ENCODE results near the gene REEP2. TPM values are rescaled to one million over a fixed set of nuclear protein-coding genes. Genes with fewer than 3 reads are reported as not detected.
"Not testable (repeated sequence)": the region's sequence is repeated elsewhere in the genome, so short reads cannot be mapped to it uniquely, and the experiment has no call there.

Gene REEP2
- total and polyA plus RNA-seq, 2 experiments from 2014 or later, result 5.0 to 8.6 TPM

GRCh38 chr5:138402640-138403039 is 36.2 kb upstream of the REEP2 start:
- no peaks in the 10 kb centered on the region for H3K9me2 ChIP-seq (ENCODE audit: insufficient read depth)
- no peaks in the 10 kb centered on the region for H3F3A ChIP-seq (ENCODE audit: insufficient read depth)
- peaks cover 16% of the 10 kb centered on the region; the same call in 1 of the 2 replicates for H3K36me3 ChIP-seq (ENCODE audit: low read depth)
- H3K4me1 ChIP-seq (ENCODE audit: insufficient read depth), result no peaks in the 10 kb centered on the region
- no peak overlapping the region for H3K4me2 ChIP-seq (ENCODE audit: unreplicated experiment)
- in situ Hi-C loops (cut with MboI), result no loop called here
- H2AFZ ChIP-seq, result no peak overlapping the region
- no peaks in the 10 kb centered on the region for H3K9me3 ChIP-seq (ENCODE audit: low read depth)
- H4K20me1 ChIP-seq (ENCODE audit: insufficient read depth), result no peaks in the 10 kb centered on the region
- no peaks in the 10 kb centered on the region for H3K27me3 ChIP-seq (replicated peaks; ENCODE audit: insufficient read depth)
- H3K79me2 ChIP-seq (ENCODE audit: insufficient read depth), result no peaks in the 10 kb centered on the region
- no peak for DNase-seq
- H3K27ac ChIP-seq, result no peak overlapping the region
- no peak overlapping the region for H3K9ac ChIP-seq
- no peak for TF ChIP-seq EZH2phosphoT487 (IDR thresholded peaks at IDR 0.05; ENCODE audit: insufficient read depth, low read depth)
- H3K4me3 ChIP-seq, result no peak overlapping the region

DNA sequence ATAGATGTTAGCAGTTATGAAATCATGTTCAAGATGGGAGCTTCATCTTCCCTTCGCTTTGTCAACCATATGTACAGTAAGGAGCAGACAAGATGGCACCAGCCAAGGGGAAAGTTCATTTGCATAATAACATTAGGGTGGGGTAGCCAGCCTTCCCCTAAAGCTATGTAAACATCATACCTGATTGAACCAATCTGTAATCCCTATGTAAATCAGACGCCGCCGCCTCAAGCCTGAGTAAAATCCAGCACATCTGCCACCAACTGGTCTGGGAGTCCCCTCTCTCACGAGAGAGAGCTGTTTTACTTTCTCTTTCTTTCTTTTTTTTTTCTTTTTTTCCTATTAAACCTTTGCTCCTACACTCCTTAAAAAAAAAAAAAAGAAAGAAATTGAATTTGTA is 30.8 kb upstream of the REEP2 start:
- H3K4me3 ChIP-seq, result no peak overlapping the region
- in situ Hi-C loops (cut with MboI), result no loop called here

DNA sequence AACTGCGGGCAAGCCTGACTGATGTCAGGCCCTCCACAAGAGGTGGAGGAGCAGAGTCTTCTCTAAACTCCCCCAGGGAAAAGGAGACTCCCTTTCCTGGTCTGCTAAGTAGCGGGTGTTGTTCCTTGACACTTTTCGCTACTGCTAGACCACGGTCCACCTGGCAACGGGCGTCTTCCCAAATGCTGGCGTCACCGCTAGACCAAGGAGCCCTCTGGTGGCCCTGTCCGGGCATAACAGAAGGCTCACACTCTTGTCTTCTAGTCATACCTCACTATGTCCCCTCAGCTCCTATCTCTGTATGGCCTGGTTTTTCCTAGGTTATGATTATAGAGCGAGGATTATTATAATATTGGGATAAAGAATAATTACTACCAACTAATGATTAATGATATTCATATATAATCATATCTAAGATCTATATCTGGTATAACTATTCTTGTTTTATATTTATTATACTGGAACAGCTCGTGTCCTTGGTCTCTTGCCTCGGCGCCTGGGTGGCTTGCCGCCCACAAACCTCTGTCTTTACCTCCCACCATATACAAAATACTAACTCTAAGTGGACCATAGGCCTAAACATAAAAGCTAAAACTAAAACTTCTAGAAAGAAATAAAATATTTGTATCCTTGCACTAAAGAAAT is 27.7 kb upstream of the REEP2 start:
- H3F3A ChIP-seq (ENCODE audit: insufficient read depth); H4K20me1 ChIP-seq (ENCODE audit: insufficient read depth); H3K9ac ChIP-seq; H3K4me2 ChIP-seq (ENCODE audit: unreplicated experiment); H3K27ac ChIP-seq; H3K9me2 ChIP-seq (ENCODE audit: insufficient read depth); H3K4me1 ChIP-seq (ENCODE audit: insufficient read depth); H3K9me3 ChIP-seq (ENCODE audit: low read depth); H3K4me3 ChIP-seq; H3K79me2 ChIP-seq (ENCODE audit: insufficient read depth); H3K27me3 ChIP-seq (replicated peaks; ENCODE audit: insufficient read depth); H2AFZ ChIP-seq; in situ Hi-C loops (cut with MboI): not testable (repeated sequence)
- peak; percentile 48 for DNase-seq
- peaks cover 25% of the 10 kb centered on the region; the same call in 1 of the 2 replicates for H3K36me3 ChIP-seq (ENCODE audit: low read depth)
- WGBS, 2 experiments (ENCODE audit: low coverage in 1 of 2, low lambda C conversion rate in 2 of 2, missing lambda C conversion rate in 2 of 2), result 59 to 66% methylated on average over 14 of the region's 14 CpGs

More for the DNA sequence above, 30.8 kb upstream of the REEP2 start:
- H3K9me3 ChIP-seq (ENCODE audit: low read depth), result no peaks in the 10 kb centered on the region
- no peaks in the 10 kb centered on the region for H4K20me1 ChIP-seq (ENCODE audit: insufficient read depth)
- peaks cover 15% of the 10 kb centered on the region; the same call in 1 of the 2 replicates for H3K36me3 ChIP-seq (ENCODE audit: low read depth)
- no peak for TF ChIP-seq EZH2 (IDR thresholded peaks at IDR 0.05; ENCODE audit: insufficient read depth, poor library complexity, severe bottlenecking)
- TF ChIP-seq EZH2phosphoT487 (IDR thresholded peaks at IDR 0.05; ENCODE audit: insufficient read depth, low read depth), result no peak
- no peaks in the 10 kb centered on the region for H3K9me2 ChIP-seq (ENCODE audit: insufficient read depth)
- DNase-seq, result peak; percentile 6
- H3K4me1 ChIP-seq (ENCODE audit: insufficient read depth), result no peaks in the 10 kb centered on the region
- no peaks in the 10 kb centered on the region for H3F3A ChIP-seq (ENCODE audit: insufficient read depth)
- H3K79me2 ChIP-seq (ENCODE audit: insufficient read depth), result no peaks in the 10 kb centered on the region
- no peak overlapping the region for H3K9ac ChIP-seq
- no peak overlapping the region for H3K27ac ChIP-seq
- H3K27me3 ChIP-seq (replicated peaks; ENCODE audit: insufficient read depth), result no peaks in the 10 kb centered on the region
- H3K4me2 ChIP-seq (ENCODE audit: unreplicated experiment), result no peak overlapping the region
- 69 to 75% methylated on average over 5 of the region's 5 CpGs for WGBS, 2 experiments (ENCODE audit: low coverage in 1 of 2, low lambda C conversion rate in 2 of 2, missing lambda C conversion rate in 2 of 2)
- no peak overlapping the region for H2AFZ ChIP-seq

DNA sequence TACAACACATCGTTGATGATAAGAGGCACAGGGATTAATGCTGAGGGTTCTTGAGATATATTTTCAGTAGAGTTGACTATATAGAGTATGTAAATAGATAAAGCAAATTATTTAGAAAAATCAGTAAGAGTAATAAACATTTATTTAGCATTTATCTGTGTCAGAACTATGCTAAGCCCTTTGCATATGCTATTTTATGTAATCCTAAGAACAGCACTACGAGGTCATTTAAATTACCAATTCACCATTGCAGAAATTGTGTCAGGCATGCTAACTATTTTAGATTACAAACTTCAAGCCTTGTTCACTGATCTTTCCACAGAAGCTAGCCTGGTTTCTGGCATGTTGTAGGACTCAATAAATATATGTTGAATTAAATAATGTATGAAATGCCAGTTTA is 20.4 kb upstream of the REEP2 start:
- Histone ChIP-seq H4K20me1 (ENCODE audit: insufficient read depth) (no peaks in the 10 kb centered on the region), H2AFZ (no peak overlapping the region), H3K9ac (no peak overlapping the region), H3K9me2 (ENCODE audit: insufficient read depth) (no peaks in the 10 kb centered on the region), H3K79me2 (ENCODE audit: insufficient read depth) (no peaks in the 10 kb centered on the region), H3F3A (ENCODE audit: insufficient read depth) (no peaks in the 10 kb centered on the region), H3K4me3 (no peak overlapping the region), H3K36me3 (ENCODE audit: low read depth) (peaks cover 65% of the 10 kb centered on the region), H3K4me2 (ENCODE audit: unreplicated experiment) (no peak overlapping the region), H3K27me3 (replicated peaks; ENCODE audit: insufficient read depth) (no peaks in the 10 kb centered on the region), H3K4me1 (ENCODE audit: insufficient read depth) (no peaks in the 10 kb centered on the region), H3K27ac (no peak overlapping the region), H3K9me3 (ENCODE audit: low read depth) (no peaks in the 10 kb centered on the region)
- 94% methylated on average over 2 of the region's 2 CpGs for WGBS, 2 experiments (ENCODE audit: low coverage in 1 of 2, low lambda C conversion rate in 2 of 2, missing lambda C conversion rate in 2 of 2)
- TF ChIP-seq EZH2 (IDR thresholded peaks at IDR 0.05; ENCODE audit: insufficient read depth, poor library complexity, severe bottlenecking) (no peak), EZH2phosphoT487 (IDR thresholded peaks at IDR 0.05; ENCODE audit: insufficient read depth, low read depth) (no peak)
- DNase-seq, result no peak
- in situ Hi-C loops (cut with MboI), result no loop called here

- DNase-seq, result no peak
- H3K27me3 ChIP-seq (replicated peaks; ENCODE audit: insufficient read depth), result no peaks in the 10 kb centered on the region
- no peak for TF ChIP-seq EZH2 (IDR thresholded peaks at IDR 0.05; ENCODE audit: insufficient read depth, poor library complexity, severe bottlenecking)
- no peak for TF ChIP-seq EZH2phosphoT487 (IDR thresholded peaks at IDR 0.05; ENCODE audit: insufficient read depth, low read depth)
- no peaks in the 10 kb centered on the region for H3K9me2 ChIP-seq (ENCODE audit: insufficient read depth)
- H4K20me1 ChIP-seq (ENCODE audit: insufficient read depth), result no peaks in the 10 kb centered on the region
- H3K9me3 ChIP-seq (ENCODE audit: low read depth), result no peaks in the 10 kb centered on the region
- no peak overlapping the region for H3K9ac ChIP-seq
- 89 to 94% methylated on average over 1 of the region's 1 CpG for WGBS, 2 experiments (ENCODE audit: low coverage in 1 of 2, low lambda C conversion rate in 2 of 2, missing lambda C conversion rate in 2 of 2)
- no peaks in the 10 kb centered on the region for H3K79me2 ChIP-seq (ENCODE audit: insufficient read depth)
- in situ Hi-C loops (cut with MboI), result no loop called here
- H3F3A ChIP-seq (ENCODE audit: insufficient read depth), result no peaks in the 10 kb centered on the region
- H2AFZ ChIP-seq, result no peak overlapping the region
- no peak overlapping the region for H3K4me3 ChIP-seq
- no peaks in the 10 kb centered on the region for H3K4me1 ChIP-seq (ENCODE audit: insufficient read depth)
- peaks cover 52% of the 10 kb centered on the region for H3K36me3 ChIP-seq (ENCODE audit: low read depth)
- H3K4me2 ChIP-seq (ENCODE audit: unreplicated experiment), result no peak overlapping the region
- no peak overlapping the region for H3K27ac ChIP-seq
Observed at GRCh38 chr5:138425079-138425478, 13.8 kb upstream of the REEP2 start.
